Measurements from ENCODE around the gene SHC1.

Gene SHC1

GRCh38 chr1:154923695-154924094, 46.9 kb downstream of the SHC1 start:
- no peak for DNase-seq (ENCODE audit: low spot score)
- in situ Hi-C loops (cut with MboI; ENCODE audit: low sequenced_read_pairs, unreplicated experiment) = no loop called here
- no peak for TF ChIP-seq CTCF (IDR thresholded peaks at IDR 0.05; ENCODE audit: borderline replicate concordance, control extremely low read depth, extremely low read depth, insufficient read depth, missing control alignments)

- in situ Hi-C loops (cut with MboI; ENCODE audit: low sequenced_read_pairs, unreplicated experiment) = no loop called here
- DNase-seq (ENCODE audit: low spot score) = no peak
- no peak for TF ChIP-seq CTCF (IDR thresholded peaks at IDR 0.05; ENCODE audit: borderline replicate concordance, control extremely low read depth, extremely low read depth, insufficient read depth, missing control alignments)
Measured at GRCh38 chr1:154913273-154913672, 57.3 kb downstream of the SHC1 start.

- in situ Hi-C loops (cut with MboI; ENCODE audit: low sequenced_read_pairs, unreplicated experiment) = no loop called here
- no peak for DNase-seq (ENCODE audit: low spot score)
Measured at GRCh38 chr1:154912755-154913154, 57.8 kb downstream of the SHC1 start.

More at GRCh38 chr1:154912755-154913154, 57.8 kb downstream of the SHC1 start:
- TF ChIP-seq CTCF (IDR thresholded peaks at IDR 0.05; ENCODE audit: borderline replicate concordance, control extremely low read depth, extremely low read depth, insufficient read depth, missing control alignments) = no peak
